Stimulated activated CD4-positive, alpha-beta T cell treated with anti-CD3 and anti-CD28 coated beads, Interleukin-12 subunit alpha, Interleukin-12 subunit beta, amount 100 ng/mL, for 24 hours (primary cell): Measurements from ENCODE around the gene TSPAN9.
A peak's percentile ranks its signal among the peaks of the same experiment; 100 is the strongest.
"Not testable (repeated sequence)": the region's sequence is repeated elsewhere in the genome, so short reads cannot be mapped to it uniquely, and the experiment has no call there.

ENCODE experiments used
- DNase-seq, 2 experiments: peaks; one replicate each; pipeline ENCODE4 v3.0.0-alpha.2; 2020; ENCODE audit warnings: low read depth in 2 of 2

TSPAN9 gene

DNA sequence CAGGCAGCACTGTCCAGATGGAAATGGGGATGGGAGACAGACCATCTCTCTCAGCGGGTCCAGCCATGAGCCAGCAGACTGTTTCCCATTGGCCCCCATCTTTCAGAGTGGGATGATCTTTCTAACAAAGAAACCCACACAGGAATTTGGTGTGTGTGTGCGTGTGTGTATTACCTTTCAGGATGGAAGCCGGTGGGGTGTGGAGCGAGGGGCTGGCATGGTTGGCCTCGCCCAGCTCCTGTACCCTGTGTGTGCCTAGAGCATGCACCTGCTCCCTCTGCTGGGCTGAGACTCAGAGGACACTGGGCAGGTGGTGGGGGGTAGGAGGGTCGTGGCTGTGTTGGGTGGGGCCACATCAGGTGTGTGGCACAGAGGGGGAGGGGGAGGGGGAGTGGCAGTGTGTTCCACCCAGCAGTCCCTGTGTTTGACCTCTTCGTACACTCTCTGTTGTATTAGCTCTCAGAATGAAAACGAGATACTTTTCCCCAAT is 33.0 kb upstream of the TSPAN9 start:
- DNase-seq, result no peak

DNA sequence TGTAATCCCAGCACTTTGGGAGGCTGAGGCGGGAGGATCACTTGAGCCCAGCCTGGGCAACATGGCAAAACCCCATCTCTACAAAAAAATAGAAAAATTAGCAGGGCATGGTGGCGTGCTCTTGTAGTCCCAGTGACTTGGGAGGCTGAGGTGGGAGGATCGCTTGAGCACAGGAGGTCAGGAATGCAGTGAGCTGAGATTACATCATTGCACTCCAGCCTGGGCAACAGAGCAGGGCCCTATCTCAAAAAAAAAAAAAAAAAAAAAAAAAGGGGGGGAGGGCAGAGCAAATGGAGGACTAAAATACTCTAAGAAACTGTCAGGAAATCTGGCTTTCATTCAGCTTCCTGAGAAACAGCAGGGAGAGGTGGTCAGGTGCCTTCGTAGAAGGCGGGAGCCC is 31.7 kb upstream of the TSPAN9 start:
- no peak for DNase-seq

DNA sequence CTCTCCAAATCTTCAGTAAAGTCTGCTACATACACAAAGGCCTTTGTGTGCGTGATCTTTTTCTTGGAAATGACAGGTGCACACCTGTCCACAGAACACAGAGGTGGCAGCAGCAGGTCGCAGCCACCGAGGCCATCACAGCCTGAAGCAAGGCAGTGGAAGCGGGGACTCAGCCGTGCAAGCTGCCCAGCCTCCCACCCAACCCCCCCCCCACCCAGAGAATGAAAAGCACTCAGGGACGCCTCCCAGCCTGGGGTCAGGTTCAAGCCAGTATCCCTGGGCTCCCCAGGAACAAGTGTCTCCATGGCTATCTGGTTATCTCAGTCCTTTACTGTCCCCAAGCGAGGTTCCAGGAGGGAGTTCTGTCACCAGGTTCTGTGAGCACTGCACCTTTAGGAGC is 31.2 kb upstream of the TSPAN9 start:
- no peak for DNase-seq

DNA sequence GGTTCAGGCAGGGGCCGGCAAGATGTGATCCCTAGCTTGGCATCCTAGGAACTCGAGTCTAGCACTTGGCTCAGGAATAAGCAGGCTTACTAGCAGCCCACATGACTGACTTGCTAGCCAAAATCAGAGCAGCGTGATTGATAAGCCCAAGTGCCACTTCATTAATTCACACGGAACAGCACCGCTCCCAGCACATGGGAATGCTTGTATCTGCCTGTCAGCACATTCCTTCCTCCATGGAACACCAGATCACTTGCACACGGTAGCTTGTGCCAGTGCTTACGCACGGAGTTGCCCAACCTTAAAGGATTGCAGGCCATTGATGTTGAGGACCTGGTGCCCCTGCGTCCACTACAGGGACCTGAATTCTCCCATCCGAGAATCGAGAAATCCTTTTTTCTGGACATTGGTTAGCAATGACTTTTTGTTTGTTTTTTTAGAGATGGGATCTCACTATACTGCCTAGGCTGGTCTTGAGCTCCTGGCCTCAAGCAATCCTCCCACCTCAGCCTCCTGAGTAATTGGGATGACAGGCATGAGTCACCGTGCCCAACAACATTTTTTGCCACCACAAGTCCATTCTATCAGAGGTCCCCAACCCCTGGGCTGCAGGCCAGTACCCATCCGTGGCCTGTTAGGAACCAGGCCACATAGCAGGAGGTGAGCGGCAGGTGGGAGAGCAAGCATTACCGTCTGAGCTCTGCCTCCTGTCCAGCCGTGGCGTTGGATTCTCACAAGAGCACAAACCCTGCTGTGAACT is 30.6 kb upstream of the TSPAN9 start:
- no peak for DNase-seq

DNA sequence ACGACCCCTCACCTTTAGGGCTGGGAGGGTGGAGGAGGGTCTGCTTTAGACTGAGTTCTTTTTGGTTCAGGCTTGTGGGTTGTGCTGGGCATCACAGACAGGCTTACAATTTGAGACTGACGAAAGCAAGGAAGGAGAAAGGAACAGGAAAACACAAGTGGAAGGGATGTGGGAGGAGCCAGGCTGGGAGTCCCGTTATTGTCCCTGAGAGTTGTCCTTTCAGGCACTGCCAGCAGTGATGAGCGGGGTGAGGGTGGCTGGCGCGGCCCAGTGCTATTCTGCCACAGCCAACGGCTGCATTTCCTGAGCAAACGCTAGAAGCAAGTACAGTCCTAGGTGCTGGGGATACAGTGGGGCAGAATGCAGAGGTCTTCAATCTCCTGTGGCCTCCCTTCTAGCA is 29.2 kb upstream of the TSPAN9 start:
- no peak for DNase-seq

DNA sequence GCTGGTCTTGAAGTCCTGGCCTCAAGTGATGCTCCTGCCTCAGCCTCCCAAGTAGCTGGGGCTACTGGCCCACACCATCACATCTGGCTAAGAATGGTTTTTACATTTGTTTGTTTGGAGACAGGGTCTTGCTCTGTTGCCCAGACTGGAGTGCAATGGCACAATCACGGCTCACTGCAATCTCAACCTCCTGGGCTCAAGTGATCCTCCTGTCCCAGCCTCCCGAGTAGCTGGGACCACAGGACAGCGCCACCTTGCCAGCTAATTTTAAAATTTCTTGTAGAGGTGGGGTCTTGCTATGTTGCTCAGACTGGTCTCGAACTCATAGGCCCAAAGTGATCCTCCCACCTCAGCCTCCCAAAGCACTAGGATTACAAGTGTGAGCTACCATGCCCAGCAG is 28.6 kb upstream of the TSPAN9 start:
- DNase-seq, result no peak

DNA sequence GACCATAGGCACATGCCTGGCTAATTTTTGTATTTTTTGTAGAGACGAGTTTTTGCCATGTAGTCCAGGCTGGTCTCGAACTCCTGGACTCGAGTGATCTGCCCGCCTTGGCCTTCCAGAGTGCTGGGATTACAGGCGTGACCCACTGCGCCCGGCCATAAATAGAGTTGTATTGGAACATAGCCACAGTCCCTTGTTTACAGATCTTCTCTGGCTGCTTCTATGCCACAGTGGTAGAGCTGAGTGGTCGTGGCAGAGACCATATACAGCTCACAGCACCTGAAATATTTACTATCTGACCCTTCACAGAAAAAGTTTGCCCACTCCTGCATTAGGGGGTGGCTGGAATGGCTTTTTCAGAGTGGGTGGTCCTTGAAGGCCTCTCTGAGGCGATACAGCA is 28.0 kb upstream of the TSPAN9 start:
- DNase-seq, result no peak

DNA sequence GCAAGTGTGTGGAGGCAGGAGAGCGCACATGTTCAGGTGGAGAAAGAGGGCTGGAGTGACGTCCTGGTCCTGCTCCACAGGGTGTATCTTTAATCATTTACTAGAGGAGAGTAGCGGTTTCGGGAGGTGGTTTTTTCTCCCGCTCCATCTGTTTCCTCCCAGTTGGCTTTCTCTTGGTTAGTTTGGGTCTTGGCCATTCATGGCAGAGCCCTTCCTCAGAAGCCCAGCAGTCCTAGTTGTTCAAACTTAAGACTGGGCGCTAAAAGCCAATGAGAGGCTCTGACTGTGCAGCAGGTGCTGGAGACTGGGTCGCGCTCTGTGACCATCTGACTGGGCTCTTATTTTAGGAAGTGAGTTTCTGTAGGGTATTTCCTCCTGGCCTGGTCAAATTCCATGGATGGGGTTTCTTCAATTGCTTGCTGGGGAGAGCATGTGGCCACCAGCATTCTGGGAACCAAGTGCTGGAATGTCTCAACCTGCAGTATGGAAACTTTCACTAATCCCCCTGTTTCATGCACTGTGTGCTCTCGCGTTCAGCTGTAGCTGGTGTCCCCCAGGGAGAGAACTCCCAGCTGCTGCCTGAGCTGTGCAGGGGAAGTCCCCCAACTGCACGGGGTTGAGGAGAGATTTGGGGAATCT is 27.4 kb upstream of the TSPAN9 start:
- DNase-seq, result no peak

DNA sequence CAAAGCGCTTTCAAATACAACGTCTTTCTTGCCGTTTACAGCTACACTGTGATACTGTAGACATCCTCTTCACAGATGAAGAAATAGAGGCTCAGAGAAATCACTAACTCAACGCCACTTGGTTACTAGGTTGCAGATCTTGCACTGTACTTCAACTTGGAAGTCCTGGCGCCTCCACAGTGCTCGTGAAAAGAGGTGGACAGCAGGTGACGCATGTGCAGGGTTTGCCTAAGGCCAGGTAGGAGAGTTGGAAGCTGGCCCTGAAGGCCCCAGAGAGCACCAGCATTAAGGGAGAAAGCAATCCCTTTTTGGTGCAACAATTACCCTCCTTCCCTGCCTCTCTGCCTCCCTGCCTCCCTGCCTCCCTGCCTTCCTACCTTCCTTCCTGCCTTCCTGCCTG is 22.8 kb upstream of the TSPAN9 start:
- DNase-seq, result no peak

DNA sequence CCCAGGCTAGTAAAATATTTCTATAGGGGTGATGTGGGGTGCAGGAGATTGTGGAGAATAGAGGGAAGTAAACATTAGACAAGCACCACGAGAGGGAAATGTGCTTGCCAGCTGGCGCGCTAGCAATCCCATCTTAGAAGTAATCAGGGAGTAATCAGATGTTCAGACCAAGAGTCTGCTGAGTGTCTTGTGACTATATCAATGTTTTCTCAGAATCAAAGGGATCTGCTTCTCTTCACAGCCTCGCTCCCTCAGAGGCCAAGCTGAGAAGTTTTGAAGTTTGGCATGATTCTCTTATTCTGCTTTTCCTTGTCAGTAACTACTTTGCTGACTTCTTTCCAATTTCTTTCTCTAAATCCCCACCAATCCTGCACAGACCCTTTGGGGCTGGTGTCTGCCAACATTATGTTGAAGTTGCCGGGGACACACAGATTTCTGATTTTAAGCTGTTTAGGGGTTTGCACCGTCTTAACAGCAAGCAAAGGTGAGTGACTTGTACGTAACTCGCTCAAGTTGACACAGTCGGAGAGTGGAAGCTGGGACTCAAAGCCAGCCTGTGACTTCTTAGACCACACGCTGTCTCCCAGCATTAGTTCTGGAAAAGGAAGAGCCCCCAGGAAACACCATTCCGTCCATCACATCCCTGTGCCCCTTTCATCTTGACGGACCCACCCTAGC is 22.0 kb upstream of the TSPAN9 start:
- DNase-seq, result no peak

DNA sequence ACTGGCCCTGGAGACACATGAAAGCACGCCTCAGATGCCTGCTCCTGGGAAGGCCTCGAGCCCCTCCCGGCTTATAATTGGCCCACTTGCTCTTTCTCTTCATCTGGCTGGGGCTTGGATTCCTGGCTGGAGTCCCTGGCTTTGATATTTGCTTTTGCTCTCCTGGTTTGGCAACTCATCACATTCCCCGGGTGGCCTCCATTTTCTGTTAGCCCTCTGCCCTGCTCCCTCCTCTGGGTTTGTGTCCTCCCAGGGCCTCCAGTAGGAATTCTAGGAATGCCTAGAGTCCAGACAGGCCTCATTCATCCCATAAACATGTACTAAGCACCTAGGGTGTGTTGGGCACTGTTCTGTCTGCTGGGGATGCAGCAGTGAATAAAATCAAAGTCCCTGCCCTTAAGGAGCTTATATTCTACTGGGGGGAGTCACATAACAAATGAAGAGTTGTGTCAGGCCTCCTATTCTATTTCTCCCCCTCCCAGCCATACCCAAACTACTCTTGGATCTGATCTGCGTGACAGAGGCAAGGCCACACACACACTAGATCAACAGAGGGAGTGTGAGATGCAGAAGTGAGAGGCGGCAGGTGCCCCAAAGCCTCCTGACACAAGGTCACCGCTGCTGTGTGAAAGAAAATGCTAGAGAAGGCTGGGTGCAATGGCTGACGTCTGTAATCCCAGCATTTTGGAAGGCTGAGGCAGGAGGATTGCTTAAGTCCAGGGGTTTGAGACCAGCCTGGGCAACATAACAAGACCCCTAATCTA is 21.3 kb upstream of the TSPAN9 start:
- no peak for DNase-seq

DNA sequence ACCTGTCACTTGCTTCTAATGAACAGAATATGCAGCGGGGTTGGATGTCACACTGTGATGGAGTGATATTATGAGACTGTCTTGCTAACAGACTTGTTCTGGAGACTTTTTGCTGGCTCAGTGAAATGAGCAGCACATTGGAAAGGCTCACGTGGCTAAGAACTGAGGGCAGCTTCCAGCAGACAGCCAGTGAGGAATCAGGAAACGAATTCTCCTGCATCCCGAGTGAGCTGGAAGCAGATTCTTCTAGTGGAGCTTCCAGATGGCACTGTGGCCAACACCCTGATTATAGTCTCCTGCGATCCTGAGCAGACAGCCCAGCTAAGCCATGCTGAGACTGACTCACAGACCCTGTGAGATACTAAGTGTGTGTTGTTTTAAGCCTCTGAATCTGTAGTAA is 16.1 kb upstream of the TSPAN9 start:
- DNase-seq, result no peak

DNA sequence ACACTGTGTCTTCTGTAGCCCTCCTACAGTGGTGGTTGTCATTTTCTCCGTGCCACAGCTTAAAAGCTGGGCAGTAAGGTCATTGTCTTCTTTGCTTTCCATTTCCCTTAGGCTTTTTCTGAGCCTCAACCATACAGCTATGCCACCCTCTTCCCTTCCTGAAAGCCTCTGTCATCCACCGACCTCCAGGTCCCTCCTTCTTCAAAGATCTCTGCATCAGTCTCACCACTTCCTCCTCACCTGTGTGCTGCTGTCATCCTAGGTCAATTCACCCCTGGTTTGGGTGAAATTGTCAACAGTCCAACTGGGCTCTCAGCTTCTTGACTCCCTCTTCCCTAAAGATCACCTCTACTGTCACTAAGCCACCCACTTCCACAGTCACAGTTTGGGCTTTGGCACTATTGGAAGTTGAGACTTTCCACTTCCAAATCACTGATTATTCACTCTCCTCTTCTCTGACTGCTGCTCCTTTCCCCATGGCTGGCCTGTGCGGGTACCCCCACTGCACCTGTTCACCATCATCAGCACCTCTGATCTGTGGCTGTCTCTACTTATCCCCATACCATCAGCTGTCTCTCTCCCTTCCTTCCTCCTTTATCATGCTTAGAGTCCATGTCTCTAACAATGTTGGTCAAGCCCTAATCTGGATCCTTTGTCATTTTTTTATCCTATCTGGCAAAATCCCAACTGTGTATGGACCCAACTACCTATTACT is 15.5 kb upstream of the TSPAN9 start:
- DNase-seq, result no peak

DNA sequence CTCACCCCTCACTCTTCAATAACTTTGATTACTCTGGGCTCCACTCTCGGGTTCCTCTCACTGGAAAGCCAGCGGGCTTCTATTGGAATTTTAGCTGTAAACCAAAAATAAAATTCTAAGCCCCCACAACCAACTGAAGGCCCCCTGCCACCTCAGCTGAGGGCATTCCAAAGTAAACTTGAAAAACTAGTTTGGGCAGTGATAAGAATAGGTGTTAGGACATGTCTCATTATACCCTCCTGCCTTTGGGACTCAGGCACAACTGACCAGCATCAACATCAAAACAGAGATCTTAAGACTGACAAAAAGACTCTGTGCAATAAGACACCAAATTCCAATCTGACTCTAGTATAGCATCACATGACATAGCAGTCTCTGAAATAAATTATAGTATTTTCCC is 11.9 kb upstream of the TSPAN9 start:
- no peak for DNase-seq

DNA sequence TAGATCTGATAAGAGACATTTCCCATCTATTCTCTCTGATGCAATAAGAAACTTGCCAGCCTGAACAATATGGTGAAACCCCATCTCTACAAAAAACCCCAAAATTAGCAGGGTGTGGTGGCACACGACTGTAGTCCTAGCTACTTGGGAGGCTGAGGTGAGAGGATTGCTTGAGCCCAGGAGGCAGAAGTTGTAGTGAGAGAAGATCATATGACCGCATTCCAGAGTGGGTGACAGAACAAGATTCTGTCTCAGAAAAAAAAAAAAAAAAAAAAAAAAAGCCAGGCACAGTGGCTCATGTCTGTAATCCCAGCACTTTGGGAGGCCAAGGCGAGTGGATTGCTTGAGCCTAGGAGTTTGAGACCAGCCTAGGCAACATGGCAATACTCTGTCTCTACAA is 11.3 kb upstream of the TSPAN9 start:
- not testable (repeated sequence) for DNase-seq

DNA sequence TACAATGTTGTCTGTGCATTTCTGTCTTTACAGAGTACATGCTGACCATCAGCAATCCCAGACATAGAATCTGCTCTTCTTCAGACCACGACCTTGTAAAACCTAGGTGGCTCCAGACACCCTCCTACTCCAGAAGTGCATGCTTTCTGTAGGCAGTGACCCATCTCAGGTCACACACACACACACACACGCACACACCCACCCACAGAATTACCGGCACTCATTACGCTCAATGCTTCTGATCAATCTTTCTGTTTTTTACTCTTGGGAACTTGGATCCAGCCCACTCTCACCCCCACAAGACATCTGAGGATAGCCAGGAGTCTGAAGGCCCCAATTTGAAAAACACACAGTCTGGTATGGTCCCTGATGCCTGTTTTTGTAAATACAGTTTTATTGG is 7.5 kb upstream of the TSPAN9 start:
- no peak for DNase-seq

DNA sequence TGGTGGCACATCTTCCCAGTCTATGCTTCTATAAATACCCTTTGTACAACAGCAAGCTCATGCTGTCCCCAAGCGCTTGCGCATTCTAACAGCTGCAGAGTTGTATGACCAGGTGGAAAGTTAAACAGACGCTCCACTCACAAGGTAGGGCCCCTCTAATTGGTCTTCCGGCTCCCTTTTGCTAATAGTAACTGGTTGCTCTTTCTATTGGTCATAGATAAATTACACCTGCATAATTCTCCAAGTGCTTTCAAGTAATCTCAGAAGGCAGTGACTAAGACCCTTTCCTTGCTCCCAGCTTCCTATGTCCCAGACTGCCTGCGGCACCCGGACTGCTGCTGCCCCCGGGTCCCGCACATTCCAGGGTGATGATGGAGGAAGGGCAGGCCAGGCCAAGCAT is 6.1 kb upstream of the TSPAN9 start:
- DNase-seq, result no peak

DNA sequence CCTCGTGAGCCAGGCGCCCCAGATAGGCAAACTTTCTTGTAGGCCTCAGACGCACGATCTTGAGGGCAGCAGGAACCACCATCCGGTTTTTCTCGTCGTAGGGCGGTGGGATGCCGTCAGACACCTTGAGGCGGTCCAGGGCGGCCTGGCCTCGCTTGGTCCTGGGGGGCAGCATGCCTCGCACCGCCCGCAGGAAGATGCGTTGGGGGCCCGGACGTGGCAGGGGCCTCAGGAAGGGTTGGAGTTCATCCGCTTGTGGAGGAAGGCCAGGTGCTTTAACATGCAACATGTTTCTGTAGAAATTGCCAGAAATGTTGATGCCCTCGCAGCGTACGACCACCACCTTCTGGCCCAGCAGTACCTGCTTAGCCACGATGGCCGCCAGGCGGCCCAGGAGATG is 5.5 kb upstream of the TSPAN9 start:
- DNase-seq, result no peak

DNA sequence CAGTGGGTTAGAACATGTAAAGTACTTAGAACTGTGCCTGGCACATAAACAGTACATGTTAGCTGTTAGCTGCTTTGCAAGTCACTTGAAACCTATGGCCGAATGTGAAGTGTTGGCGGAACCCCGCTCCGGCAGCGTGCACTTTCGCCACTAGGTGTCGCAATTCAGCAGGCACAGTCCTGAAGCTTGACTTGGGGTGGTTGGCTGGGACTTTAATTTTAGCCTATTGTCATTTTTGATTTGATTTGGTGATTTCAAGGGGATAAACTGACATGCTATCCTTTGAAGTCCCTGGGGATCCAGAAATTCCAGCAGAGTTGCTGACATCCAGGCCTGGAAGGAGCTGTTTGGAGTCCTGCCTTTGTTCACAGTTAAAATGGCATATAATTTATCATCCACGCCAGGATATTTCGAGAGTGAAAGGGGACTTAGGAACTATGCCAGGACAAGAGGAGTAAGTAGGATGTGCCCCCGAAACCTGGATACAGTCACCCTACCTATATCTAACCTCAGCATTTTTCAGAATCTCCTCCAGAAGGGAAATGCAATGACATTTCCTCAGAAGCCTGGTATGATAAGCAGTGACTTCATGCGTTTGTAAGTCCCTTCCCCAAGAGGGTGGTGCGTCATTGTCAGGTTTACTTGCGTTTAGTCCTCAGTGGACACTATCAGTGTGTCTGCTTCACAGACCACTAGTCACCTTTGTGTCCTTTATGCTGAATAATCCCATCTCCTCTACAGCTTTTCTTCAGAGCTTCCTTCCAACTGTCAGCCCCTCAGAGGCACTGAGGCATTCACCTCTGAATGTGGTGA is 3.5 kb upstream of the TSPAN9 start:
- peak; percentile 63 to 84 for DNase-seq

DNA sequence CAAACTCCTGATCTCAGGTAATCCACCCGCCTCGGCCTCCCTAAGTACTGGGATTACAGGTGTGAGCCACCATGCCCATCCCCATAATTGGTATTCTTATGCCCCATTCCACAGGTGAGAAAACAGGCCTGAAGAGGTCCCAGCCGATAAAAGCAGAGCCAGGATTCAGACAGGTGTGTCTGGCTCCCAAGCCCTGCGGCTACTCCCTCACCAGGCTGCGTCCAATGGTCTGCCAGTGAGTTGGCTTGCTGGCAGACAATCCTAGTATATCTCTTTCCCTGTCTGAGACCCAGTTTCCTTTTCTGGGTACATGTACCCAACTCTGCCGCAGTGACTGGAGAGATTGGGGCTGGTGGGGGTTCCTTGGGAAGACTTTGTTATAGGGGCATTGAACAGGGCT is 1.9 kb upstream of the TSPAN9 start:
- no peak for DNase-seq

DNA sequence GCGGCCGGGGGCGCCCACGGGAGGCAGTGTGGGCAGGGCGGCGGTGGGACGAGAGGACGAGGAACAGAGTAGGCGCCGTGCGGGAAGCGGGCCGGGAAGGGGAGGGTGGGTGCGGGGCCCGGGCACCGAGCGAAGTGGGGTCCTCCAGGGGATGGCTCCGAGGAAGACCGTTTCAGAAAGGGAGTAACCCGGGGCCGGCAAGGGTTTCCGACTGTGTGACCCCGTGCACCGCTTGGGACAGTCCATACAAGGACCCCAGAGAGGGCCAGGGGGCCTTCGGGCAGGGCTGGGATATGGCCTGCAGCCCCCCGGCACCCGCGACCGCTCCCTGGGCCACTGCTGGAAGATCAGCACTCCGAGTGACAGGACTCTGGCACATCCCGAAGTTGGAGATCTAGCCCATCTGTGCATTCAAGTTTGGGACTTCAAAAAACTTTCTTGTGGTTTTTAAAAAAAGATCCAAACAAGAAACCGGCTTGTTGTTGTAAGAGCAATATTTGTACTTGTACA is 448 bp downstream of the TSPAN9 start:
- DNase-seq, result no peak
